Activated T-helper 1 cell treated with anti-CD3 and anti-CD28 coated beads, Interleukin-12 subunit alpha, Interleukin-12 subunit beta, Interleukin-2, Interleukin-4 antibody, amounts not matched to agents 30 ng/mL and 10 ng/mL and 1 ng/mL, durations not matched to agents 14 hours and 24 hours and 36 hours (primary cell): ENCODE measurements around the gene C3orf33. TPM values are rescaled to one million over a fixed set of nuclear protein-coding genes. Genes with fewer than 3 reads are reported as not detected.
"Not testable (repeated sequence)": the region's sequence is repeated elsewhere in the genome, so short reads cannot be mapped to it uniquely, and the experiment has no call there.

ENCODE experiments used
- DNase-seq: peaks from one replicate; pipeline ENCODE4 v3.0.0; 2021; ENCODE audit warnings: low spot score
- H3K27ac Mint-ChIP-seq: one replicate; pipeline ENCODE4 v1.8.0; 2021; ENCODE audit warnings: mild to moderate bottlenecking, mixed read lengths
- H3K27me3 Mint-ChIP-seq: one replicate; pipeline ENCODE4 v1.8.0; 2022; ENCODE audit warnings: mild to moderate bottlenecking, moderate library complexity, mixed read lengths; ENCODE audit not compliant: insufficient read depth
- H3K36me3 Mint-ChIP-seq: one replicate; pipeline ENCODE4 v1.8.0; 2021; ENCODE audit warnings: low read depth, mixed read lengths
- H3K4me1 Mint-ChIP-seq: one replicate; pipeline ENCODE4 v1.8.0; 2021; ENCODE audit warnings: low read depth, mixed read lengths
- H3K4me3 Mint-ChIP-seq: one replicate; pipeline ENCODE4 v1.8.0; 2021; ENCODE audit warnings: mild to moderate bottlenecking, moderate library complexity, mixed read lengths
- H3K9me3 Mint-ChIP-seq: one replicate; pipeline ENCODE4 v1.8.0; 2021; ENCODE audit warnings: mixed read lengths
- intact Hi-C: fragments of 100-400 bp; cut with micrococcal nuclease; formaldehyde crosslinking; loops from one replicate; pipeline ENCODE4 v1.15.1; 2024
- total RNA-seq: library from RNA; stranded (reverse); gene quantifications from 2 replicates; pipeline ENCODE4 v1.2.3, GENCODE V29; 2022

The C3orf33 gene, protein sequence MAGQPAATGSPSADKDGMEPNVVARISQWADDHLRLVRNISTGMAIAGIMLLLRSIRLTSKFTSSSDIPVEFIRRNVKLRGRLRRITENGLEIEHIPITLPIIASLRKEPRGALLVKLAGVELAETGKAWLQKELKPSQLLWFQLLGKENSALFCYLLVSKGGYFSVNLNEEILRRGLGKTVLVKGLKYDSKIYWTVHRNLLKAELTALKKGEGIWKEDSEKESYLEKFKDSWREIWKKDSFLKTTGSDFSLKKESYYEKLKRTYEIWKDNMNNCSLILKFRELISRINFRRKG
- total RNA-seq: 1.9 and 2.0 TPM in 2 replicates

DNA sequence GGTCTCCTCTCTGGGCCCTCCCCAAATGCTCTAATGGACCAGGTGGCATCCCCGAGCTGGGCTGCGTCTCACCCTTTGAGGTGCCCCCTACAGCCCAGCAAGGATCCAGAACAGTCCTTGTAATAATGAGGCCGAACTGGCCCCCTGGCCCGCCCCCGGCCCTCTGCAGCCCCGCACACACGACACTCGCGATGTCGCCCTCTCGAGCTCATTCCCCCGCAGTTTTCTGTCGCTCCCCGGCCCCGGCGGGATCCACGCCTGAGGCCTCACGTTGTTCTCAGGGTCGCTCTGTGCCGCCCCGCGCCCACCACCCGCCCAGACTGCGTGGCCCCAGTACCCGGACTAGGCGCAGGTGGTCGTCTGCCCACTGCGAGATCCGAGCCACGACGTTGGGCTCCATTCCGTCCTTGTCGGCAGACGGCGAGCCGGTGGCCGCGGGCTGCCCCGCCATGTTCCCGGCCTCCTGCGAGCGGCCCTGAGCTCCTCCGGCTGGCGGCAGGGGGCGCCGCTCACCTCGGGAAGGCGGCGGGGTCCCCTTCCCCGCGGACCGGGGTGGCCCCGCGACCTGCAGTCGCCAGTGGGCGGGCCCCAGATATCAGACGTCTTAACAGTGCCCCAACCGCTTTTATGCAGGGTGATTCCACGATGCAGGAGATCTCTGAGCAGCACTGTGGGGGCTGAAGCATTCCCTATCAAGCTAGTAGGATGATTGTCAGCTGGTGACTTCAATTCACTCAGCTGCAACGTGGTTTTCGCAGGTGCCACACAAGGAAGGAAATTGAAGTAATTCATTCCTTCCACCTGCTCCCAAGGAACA, at the start of gene C3orf33:
Gene C3orf33 (minus strand): TSS at position 477 of the 817 bp plus-strand sequence. CDS start 26 bp downstream, at position 451.
- peaks cover 10% of the 10 kb centered on the region for H3K4me1 Mint-ChIP-seq
- intact Hi-C loops: loop anchor here (1.0 to 5.0 kb wide), 4 partner anchors 48 to 116 kb away; partner anchors contain the start of genes GMPS and SLC33A1
- peak within 1 kb of the TSS; percentile 83 for H3K4me3 Mint-ChIP-seq
- H3K27me3 Mint-ChIP-seq: peaks cover 6% of the 10 kb centered on the region
- H3K27ac Mint-ChIP-seq: peak within 1 kb of the TSS; percentile 74
- peaks cover 2% of the 10 kb centered on the region for H3K36me3 Mint-ChIP-seq
- no peaks in the 10 kb centered on the region for H3K9me3 Mint-ChIP-seq
- DNase-seq: peak; percentile 70

DNA sequence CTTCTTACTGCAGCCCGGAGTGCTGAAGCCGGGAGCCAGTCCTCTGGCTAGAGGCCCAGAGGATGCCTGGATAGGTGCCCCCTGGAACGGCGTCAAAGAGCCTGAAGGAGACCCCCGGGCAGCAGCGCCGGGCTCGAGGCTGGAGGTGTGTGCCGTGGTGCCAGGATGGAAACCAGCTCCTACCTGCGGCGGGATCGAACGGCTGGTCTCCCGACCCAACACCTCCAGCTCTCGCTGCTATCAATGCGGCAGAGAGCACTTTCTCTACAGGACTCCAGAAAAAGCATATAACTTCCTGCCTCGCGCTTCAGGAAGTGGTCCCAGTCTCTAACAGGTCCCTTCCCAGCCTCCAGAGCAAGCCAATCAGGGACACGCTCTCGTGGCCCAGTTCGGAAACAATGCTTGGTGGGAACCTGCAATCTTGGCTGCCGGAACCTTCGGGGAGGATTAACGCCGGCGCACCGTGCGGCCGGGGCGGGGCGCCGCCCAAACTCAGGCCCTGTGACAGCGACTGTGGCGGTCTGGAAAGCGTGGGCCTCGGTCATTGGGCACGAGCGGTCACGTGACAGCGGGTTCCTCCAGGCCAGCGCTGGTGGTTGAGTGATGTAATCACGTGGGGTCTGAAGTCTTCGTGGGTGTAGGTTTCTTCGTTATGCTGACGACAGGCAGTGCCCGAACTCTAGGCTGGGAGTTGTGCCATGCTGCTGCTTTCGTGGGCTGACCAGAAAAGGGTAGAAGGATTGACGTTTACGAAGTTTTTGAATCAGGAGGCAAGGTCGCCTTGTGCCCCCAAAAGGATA, 48.3 kb upstream of the C3orf33 start, which contains the start of gene SLC33A1:
Gene SLC33A1 (minus strand): TSS at position 287 of the 800 bp plus-strand sequence. CDS start 430 bp downstream, outside the sequence.
- Mint-ChIP-seq H3K27me3 (no peaks in the 10 kb centered on the region), H3K27ac (peak within 1 kb of the TSS; percentile 96), H3K4me1 (peaks cover 36% of the 10 kb centered on the region), H3K4me3 (peak within 1 kb of the TSS; percentile 91), H3K36me3 (peaks cover 26% of the 10 kb centered on the region), H3K9me3 (no peaks in the 10 kb centered on the region)
- peak; percentile 98 for DNase-seq
- intact Hi-C loops: loop anchor here (1.0 to 10.0 kb wide), 11 partner anchors 8 to 1532 kb away; partner anchors contain the start of genes C3orf33, CCNL1, DHX36 and GMPS

DNA sequence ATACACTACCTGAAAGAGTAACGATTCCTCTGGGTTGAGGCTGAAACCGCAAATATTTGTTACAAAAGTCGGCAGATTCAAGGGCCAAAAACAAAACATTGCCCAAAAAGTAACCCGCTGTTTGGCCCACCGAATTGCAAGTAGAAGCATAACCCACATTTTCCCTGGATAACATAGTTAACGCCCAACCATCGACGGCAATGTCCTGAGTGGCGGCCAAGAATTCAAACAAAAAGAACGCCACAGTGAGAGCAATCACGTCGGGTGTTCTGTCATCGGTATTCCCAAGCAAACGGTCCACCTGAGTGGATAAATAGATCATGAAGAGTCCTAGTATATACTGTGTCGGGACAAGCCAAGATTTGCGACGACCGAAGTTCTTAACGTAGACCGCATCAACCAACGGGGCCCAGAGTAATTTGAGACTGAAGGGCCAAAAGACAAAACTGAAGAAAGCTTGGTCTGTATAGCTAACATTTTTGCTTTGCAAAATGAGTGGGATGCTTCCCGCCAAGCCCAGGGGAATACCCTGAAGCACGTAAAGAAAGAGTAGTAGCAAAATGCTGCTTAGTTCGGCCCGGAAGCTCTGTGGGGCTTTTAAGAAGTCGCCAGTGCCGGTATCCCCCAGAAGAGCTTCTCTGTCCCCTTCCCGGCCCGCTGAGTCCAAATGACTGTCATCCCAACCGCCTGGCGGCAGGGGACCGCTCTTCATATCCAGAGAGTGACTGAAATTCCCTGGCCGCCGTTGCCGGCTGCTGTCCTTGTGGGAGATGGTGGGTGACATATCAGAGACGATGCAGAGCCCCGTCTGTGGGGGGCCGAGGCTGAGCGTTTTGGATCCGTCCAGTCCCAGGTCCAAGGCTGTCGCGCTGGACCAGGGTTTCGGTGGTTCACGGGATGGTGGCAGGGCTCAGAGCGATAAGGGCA, 47.4 kb upstream of the C3orf33 start:
- Mint-ChIP-seq H3K36me3 (peaks cover 28% of the 10 kb centered on the region), H3K27me3 (no peaks in the 10 kb centered on the region), H3K4me3 (peak overlapping the region; percentile 91), H3K9me3 (no peaks in the 10 kb centered on the region), H3K4me1 (peaks cover 41% of the 10 kb centered on the region), H3K27ac (peak overlapping the region; percentile 96)
- peak; percentile 23 for DNase-seq
- intact Hi-C loops: loop anchor here (1.0 to 10.0 kb wide), 11 partner anchors 9 to 1531 kb away; partner anchors contain the start of genes C3orf33, CCNL1, DHX36 and GMPS

DNA sequence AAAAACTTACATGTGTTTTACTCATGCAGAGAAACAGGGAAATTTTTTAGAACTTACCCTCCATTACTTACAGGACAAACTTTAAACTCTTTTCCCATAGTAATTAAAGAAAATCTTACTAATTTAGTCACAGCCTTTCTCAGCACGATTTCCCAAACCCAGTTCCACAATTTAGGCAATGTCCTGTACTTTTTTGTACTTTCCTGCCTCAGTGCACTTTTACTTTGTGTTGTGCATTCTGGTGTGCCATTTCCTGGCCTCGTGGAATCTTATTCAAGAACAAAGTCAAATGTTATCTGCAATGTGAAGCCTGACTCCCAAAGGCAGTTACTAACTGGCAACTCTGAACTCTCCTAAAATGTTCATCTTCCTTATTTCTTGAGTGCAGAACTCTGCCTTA, 46.3 kb upstream of the C3orf33 start:
- Mint-ChIP-seq H3K27me3 (no peaks in the 10 kb centered on the region), H3K27ac (peak overlapping the region; percentile 96), H3K4me1 (peaks cover 50% of the 10 kb centered on the region), H3K4me3 (peak overlapping the region; percentile 91), H3K9me3 (no peaks in the 10 kb centered on the region), H3K36me3 (peaks cover 33% of the 10 kb centered on the region)
- no peak for DNase-seq
- intact Hi-C loops: loop anchor here (5.0 to 10.0 kb wide), 5 partner anchors 105 to 1530 kb away; partner anchors contain the start of genes DHX36, PLCH1 and TIPARP

DNA sequence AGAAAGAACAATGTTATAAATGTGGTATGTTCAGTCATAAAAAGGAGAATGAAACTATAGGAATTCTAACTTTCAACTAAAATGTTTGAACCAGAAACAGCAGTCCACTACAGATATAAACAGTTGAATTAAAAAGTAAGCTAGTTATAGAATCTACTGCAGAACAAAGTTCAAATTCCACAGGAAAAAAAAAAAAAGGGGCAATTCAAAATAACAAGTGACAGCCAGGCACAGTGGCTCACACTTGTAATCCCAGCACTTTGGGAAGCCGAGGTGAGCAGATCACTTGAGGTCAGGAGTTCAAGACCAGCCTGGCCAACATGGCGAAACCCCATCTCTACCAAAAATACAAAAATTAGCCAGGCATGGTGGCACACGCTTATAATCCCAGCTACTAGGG, 43.3 kb upstream of the C3orf33 start:
- H3K27me3 Mint-ChIP-seq, H3K27ac Mint-ChIP-seq, H3K9me3 Mint-ChIP-seq, DNase-seq, intact Hi-C loops: not testable (repeated sequence)
- Mint-ChIP-seq H3K4me3 (peak overlapping the region; percentile 49), H3K4me1 (peaks cover 54% of the 10 kb centered on the region), H3K36me3 (peaks cover 38% of the 10 kb centered on the region)

DNA sequence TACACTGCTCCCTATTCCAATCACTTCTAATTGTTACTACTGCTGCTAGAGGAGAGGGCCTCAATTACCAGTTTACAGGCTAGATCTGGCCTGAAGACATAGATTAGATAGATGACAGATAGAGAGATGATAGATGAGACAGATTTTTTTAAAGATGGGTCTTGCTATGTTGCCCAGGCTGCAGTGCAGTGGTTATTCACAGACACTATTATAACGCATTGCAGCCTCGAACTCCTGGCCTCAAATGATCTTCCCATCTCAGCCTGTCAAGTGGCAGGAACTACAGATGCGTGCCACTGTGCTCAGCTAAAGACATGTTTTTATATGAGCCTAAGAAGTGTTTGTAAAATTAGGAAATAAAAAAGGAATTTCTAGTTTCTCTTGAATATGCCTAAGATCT, 41.9 kb upstream of the C3orf33 start:
- Mint-ChIP-seq H3K4me1 (peaks cover 58% of the 10 kb centered on the region), H3K9me3 (no peaks in the 10 kb centered on the region), H3K4me3 (peak overlapping the region; percentile 9), H3K27me3 (no peaks in the 10 kb centered on the region), H3K27ac (no peak overlapping the region), H3K36me3 (peaks cover 37% of the 10 kb centered on the region)
- intact Hi-C loops: no loop called here
- DNase-seq: no peak

DNA sequence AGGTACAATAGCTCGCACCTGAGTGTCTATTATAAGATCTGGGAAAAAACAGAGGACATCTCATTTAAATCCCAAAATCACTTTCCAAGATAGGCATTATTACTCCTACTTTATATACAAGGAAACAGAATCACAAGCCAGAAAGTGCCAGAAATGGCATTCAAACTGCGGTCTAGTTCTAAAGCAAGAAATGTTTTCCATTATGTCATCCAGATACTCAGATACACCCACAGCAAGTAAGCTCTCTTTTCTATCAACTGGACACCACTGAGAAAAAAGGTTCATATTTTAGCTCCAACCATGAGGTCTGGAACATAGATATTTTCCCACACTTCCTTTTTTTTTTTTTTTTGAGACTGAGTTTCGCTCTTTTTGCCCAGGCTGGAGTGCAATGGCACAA, 40.0 kb upstream of the C3orf33 start:
- peak overlapping the region; percentile 37 for H3K4me3 Mint-ChIP-seq

DNA sequence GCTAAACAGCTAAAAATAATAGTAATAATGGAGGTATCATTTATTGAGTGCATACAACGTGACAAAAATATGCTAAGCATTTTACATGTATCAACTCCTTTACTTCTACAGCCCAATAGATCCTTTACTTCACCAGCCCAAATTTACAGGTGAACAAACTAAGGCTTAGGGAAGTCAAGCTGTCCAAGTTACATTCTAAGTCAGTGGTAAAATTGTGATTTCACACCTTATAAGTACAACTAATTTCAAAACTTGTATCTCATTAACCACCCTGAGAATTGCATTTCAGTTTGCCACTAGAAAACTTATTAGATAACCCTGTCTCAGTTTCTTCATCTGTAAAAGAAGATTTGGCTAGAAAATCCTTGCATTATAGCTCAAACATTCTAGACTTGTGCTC, 37.5 kb upstream of the C3orf33 start:
- Mint-ChIP-seq H3K9me3 (no peaks in the 10 kb centered on the region), H3K36me3 (peaks cover 17% of the 10 kb centered on the region), H3K4me1 (peaks cover 29% of the 10 kb centered on the region), H3K27me3 (no peaks in the 10 kb centered on the region), H3K27ac (no peak overlapping the region), H3K4me3 (no peak overlapping the region)
- intact Hi-C loops: no loop called here
- DNase-seq: no peak

More for the DNA sequence above, 40.0 kb upstream of the C3orf33 start:
- DNase-seq: no peak
- peaks cover 21% of the 10 kb centered on the region for H3K36me3 Mint-ChIP-seq
- no peaks in the 10 kb centered on the region for H3K27me3 Mint-ChIP-seq
- no peaks in the 10 kb centered on the region for H3K9me3 Mint-ChIP-seq
- peaks cover 42% of the 10 kb centered on the region for H3K4me1 Mint-ChIP-seq
- H3K27ac Mint-ChIP-seq: no peak overlapping the region
- intact Hi-C loops: no loop called here

DNA sequence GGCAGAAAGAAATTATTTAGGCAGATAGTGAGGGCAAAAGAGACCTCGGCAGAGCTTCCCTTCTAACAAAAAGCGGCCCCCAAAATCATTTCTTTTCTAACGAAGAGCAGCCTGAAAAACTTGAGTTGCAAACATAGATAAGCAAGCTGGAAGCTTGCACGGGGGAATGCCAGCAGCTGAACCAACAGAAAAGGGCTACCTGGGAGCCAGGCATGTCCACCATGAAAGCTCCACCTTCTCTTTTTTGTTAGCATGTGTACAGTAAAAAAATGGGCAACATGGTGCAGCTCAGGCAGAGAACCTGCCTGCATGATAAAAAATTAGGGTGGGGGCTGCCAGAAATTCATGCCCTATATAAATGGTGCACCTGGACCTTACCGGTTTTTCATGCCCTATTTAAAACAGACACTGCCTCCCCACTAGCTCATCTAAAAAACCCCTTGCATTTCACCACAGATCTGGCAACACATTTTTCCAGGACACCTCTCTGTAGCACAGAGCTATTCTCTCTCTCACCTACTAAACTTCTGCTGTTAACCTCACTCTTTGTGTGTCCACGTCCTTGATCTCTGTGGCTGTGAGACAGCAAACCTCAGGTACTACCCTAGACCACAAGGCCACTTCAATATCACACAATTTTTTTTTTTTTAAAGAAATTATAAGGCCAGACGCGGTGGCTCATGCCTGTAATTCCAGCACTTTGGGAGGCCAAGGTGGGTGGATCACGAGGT, 29.4 kb upstream of the C3orf33 start:
- Mint-ChIP-seq H3K9me3 (no peaks in the 10 kb centered on the region), H3K27ac (no peak overlapping the region), H3K36me3 (peaks cover 6% of the 10 kb centered on the region), H3K4me1 (peaks cover 6% of the 10 kb centered on the region), H3K4me3 (no peak overlapping the region), H3K27me3 (no peaks in the 10 kb centered on the region)
- intact Hi-C loops: no loop called here
- DNase-seq: no peak

DNA sequence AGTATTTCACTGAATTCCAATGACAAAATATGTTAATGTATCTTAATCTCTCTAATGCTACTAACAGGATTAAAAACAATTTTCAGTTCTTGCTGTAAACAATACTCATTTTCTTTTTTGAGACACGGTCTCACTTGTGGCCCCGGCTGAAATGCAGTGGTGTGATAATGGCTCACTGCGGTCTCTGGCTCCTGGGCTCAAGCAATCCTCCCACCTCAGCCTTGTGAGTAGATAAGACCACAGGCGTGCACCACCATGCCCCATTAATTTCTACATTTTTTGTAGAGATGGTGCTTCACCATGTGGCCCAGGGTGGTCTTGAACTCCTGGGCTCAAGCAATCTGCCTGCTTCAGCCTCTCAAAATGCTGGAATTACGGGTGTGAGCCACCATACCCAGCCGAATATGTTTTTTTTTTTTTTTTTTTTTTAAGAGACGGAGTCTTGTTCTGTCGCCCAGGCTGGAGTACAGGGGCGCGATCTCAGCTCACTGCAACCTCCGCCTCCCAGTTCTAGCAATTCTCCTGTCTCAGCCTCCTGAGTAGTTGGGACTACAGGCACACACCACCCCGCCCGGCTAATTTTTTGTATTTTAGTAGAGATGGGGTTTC, 22.5 kb upstream of the C3orf33 start:
- H3K36me3 Mint-ChIP-seq, intact Hi-C loops, H3K9me3 Mint-ChIP-seq, DNase-seq, H3K4me1 Mint-ChIP-seq, H3K4me3 Mint-ChIP-seq, H3K27me3 Mint-ChIP-seq, H3K27ac Mint-ChIP-seq: not testable (repeated sequence)

DNA sequence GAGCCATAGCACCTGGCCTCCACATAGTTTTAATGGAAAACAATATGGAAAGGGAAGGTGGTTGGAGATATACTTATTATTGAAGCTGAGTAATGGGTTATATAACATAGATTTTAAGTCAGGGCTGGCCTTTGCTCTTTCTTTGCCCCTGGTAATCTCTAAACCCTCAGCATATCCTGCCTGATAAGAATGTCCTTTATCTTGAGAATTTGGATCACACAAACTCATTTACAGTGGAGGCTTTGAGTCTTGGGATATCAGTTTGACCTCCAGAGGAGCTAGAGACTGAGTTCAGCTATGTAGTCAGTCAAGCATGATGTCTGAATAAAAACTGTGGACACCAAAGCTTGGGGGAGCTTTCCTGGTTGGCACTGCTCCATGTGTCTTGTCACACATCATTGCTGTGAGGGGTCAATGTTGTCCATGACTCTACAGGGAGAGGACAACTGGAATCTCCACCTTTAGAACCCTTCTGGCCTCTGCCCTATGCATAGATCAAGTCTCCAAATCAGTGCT, 9.0 kb upstream of the C3orf33 start:
- no peak overlapping the region for H3K27ac Mint-ChIP-seq
- peaks cover 5% of the 10 kb centered on the region for H3K27me3 Mint-ChIP-seq
- no peak overlapping the region for H3K4me3 Mint-ChIP-seq
- no peaks in the 10 kb centered on the region for H3K4me1 Mint-ChIP-seq
- intact Hi-C loops: no loop called here
- DNase-seq: no peak
- H3K36me3 Mint-ChIP-seq: peaks cover 2% of the 10 kb centered on the region
- no peaks in the 10 kb centered on the region for H3K9me3 Mint-ChIP-seq
